DMS79 treated with DMSO at 0.1 percent for 48 hours (cell line): ENCODE results near the gene TUBGCP6.

Experiments
- DNase-seq: peaks from one replicate; lab custom pipeline; 2025; lab: John Stamatoyannopoulos, UW

Gene TUBGCP6

GRCh38 chr22:50250555-50251476 lies 6.0 kb upstream of the TUBGCP6 start, which contains the start of gene HDAC10:
Gene HDAC10 (minus strand): TSS chr22:50251265. CDS start chr22:50251032, 233 bp downstream.
- no peak for DNase-seq

GRCh38 chr22:50250249-50250554 lies 5.4 kb upstream of the TUBGCP6 start:
- DNase-seq: no peak

DNA sequence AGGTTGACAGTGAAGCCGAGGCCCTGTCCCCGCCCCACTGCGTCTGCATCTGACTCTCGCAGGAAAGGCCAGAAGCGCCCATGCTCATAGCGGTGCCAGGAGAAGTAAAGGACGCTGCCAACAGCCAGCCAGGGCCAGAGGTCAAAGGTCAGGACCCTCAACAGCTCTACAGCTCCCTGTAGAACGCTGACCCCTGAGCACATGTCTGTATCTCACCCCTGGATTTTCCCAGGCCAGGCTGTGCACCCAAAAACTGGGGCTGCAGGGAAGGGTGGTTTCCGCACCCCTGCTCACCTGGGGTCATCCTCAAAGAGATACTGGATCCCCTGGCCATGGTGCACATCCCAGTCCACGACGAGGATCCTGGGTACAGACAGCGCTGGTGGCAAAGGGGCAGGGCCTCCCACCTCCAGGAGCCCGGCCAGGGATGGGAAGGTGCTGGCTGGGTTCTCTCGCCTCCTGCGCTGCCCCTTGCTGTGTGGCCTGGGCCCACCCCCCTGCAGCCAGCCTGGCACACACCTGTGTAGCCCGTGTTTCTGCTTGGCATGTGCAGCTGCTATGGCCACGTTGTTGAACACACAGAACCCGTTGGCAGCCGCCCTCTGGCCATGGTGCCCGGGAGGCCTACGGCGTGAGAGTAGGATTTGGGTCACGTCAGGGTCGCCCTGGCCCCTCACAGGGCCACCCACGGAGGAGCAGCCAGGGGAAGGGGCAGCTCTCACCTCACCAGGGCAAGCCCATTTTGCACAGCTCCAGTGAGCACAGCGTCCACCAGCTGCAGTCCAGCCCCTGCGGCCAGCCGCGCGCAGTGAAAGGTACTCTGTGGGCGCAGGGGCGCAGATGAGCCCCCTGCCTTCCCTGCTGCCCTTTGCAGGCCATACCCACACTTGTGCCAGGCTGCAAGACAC lies 4.8 kb upstream of the TUBGCP6 start:
- DNase-seq: no peak

- DNase-seq: no peak
Measured at GRCh38 chr22:50248196-50249081, 3.6 kb upstream of the TUBGCP6 start.

- no peak for DNase-seq
Measured at GRCh38 chr22:50247748-50248147, 2.9 kb upstream of the TUBGCP6 start.

DNA sequence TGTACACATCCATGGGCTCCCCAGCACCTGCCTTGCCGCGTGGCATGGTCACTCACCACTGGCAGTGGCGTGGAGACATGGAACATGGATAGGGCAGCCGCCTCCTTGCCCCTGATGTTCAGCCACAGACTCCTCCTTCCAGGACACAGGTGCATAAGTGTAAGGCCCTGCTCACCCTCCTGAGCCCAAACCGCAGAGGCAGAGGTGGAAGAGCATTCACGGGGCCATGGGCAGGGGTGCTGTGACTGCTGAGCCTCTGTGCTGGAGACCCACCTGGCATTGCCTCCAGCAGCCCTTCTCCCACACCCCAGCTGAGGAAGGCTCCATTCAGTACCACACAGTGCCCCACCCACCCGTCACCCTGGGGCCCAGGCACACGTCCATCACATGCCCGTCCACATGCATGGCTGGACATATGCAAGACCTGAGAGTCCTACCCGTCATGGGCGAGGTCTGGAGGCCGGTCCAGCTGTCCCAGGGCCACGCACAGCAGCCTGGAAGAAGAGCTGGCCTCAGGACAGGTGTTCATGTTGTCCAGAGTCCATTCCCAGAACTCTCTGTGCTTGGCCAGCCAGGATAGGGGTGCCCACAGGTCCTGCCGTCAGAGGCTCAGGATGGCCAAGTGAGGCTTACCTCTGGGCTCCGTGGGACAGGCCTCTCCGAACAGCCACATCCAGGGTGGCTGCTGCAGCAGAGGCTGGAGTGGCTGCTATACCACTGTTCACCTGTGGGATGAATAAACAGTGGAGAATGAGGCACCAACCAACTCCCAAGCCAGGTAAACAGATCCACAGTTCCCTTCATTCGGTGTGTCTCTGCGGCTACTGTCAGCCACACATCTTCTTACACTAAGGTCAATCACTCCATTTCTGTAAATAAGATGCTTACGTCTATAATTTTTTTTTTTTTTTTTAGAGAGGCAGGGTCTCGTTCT lies 1.7 kb upstream of the TUBGCP6 start:
- no peak for DNase-seq

- DNase-seq: no peak
Measured at GRCh38 chr22:50245214-50246072, 620 bp upstream of the TUBGCP6 start.

GRCh38 chr22:50243685-50244419 lies 971 bp downstream of the TUBGCP6 start:
- no peak for DNase-seq

DNA sequence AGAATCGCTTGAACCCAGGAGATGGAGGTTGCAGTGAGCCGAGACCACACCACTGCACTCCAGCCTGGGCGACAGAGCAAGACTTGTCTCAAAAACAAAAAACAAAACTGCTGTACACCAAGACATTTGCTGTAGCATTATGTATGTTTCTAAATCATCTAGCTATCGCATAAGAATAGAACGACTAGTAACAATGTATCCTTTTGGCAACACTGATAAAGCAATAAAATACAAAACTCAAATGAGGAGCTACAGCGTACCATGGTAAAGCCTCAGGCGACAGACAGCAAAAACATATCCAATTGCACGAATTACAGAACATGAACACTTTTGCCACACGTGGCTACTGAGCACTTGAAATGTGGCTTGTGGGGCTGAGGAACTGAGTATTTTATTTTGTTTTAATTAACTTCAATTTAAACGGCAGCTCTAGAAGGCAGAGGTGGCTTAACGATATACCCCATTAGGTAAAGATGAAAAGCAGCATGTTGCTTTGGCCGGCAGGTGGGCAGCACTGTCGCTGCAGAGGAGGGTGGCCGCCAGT lies 2.3 kb downstream of the TUBGCP6 start:
- DNase-seq: no peak

- DNase-seq: no peak
Measured at GRCh38 chr22:50238755-50239154, 6.1 kb downstream of the TUBGCP6 start.

GRCh38 chr22:50236731-50237409 lies 8.0 kb downstream of the TUBGCP6 start:
- DNase-seq: no peak

- DNase-seq: no peak
Measured at GRCh38 chr22:50233223-50233622, 11.6 kb downstream of the TUBGCP6 start.

- no peak for DNase-seq
Measured at GRCh38 chr22:50232481-50233151, 12.2 kb downstream of the TUBGCP6 start.

GRCh38 chr22:50229370-50229769 lies 15.5 kb downstream of the TUBGCP6 start:
- no peak for DNase-seq

DNA sequence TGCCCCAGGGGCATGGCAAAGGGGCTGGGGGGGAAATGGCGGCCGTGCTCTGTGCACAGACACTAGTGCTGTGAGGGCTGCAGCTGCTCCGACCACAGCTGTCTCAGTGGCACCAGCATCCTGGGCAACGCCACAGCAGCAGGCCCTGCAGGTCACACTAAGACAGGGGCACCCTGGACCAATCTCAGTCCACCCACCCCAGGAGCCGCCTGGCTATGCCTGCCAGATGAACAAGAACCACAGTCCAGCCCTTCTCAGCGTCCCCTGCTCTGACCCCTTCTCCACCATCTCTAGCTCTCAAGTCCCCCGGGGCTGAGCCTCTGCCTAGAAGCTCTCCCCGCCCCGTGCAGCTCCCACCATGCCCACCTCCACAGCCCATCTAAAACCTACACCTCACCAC lies 16.5 kb downstream of the TUBGCP6 start:
- no peak for DNase-seq

- no peak for DNase-seq
Measured at GRCh38 chr22:50227579-50228215, 17.1 kb downstream of the TUBGCP6 start.

DNA sequence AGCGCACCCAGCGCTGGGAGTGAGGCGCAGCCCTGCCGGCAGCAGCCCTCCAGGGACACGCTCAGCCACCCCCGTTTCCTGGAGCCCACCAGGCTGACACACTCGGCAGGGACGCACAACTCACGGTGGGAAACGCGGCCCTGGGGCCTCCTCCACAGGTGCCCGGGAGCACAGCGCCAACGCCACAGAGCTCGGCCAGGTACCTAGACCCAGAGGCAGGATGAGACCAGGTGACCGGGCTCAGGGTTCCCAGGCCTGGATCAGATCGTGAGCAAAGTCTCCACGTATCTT lies 18.0 kb downstream of the TUBGCP6 start:
- no peak for DNase-seq
